HG03575 (cell line): ENCODE measurements around the gene PROSER2.

Experiments
- ATAC-seq: cut with Tn5 transposase; IDR thresholded peaks from one replicate; pipeline ENCODE4 v1.9.1; 2021; ENCODE audit not compliant: unreplicated experiment, insufficient number of reproducible peaks, low FRiP score; ENCODE audit errors: extremely low read depth

PROSER2 gene, protein sequence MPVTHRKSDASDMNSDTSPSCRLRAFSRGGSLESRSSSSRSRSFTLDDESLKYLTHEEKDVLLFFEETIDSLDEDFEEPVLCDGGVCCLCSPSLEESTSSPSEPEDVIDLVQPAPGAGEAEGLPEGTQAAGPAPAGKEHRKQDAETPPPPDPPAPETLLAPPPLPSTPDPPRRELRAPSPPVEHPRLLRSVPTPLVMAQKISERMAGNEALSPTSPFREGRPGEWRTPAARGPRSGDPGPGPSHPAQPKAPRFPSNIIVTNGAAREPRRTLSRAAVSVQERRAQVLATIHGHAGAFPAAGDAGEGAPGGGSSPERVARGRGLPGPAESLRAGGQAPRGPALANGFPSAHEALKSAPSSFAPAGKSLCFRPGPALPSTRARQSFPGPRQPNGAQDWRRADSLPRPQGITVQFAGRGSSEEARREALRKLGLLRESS

DNA sequence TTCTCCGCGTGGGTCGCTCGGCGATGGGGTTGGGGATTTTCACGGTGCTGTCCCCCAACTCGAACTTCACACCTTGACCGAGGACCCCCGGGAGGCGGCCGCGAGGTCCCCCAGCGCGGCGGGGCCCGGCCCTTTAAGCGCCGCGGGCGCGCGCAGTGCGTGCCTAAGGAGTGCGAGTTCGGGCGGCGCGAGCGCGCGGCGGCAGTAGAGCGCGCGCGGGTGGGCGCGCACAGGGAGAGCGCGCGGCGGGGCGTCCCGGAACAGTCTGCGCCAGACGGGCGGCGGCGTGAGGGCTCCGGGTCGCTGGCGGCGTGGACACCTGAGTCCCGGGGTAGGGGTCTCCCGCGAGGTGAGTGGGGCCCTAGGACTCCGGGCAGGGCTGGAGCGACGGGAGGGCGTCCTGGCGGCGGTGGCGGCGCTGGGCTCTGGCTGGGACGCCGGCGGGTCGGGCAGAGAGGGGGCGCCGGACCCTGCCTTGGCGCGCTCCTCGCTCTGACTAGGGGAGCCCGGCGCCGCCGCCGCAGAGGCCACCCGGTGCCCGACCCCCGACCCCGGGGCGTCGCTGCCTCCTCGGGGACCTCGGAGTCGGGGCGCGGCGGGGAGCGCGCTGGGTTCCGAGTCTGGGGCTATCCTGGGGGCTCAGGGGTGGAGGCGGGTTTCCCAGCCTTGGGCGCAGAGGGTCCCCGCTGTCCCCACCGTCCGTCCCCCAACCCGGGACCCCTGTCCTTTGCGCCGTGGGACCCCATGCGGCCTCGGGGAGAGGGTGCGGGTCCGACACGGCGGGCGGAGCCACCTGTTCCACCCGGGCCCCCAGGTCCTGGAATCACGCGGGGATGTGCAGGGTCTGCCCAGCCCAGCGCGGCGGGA is at the start of gene PROSER2:
PROSER2 (plus strand) TSS at position 235 of the 867 bp plus-strand sequence. CDS start 28,722 bp downstream, outside the sequence.
- no peak for ATAC-seq

DNA sequence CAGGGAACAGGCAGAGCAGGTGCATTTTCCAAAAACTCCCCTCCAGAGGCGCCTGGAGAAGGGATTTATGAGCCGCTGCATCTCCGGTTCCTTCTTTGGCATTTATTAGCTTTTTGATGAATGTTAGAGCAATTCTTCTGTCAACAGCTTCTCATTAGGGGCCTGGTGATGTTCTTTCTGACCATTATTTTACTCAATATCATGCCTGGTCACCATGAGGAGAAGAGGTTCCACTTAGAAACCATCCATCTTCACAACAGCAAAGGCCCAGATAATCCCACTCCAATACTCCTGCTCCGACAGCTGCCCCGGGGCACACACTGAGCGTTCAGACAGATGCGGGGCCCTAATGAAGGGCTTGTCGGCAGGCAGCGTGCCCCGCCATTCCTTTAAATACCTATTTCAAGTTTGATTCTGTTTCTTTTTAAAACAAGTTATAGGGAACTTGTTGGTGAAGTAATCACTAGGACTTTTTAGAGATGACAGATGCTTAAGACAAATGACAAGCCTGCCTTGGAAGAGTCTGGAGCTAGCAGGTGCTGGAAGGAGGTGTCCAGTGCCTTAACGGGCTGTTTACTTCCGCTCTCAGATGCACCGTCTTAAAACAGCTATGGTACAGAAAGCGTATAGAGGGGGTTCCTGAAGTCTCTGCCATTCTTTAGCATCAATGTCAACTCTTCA is 49.3 kb upstream of the PROSER2 start:
- no peak for ATAC-seq

DNA sequence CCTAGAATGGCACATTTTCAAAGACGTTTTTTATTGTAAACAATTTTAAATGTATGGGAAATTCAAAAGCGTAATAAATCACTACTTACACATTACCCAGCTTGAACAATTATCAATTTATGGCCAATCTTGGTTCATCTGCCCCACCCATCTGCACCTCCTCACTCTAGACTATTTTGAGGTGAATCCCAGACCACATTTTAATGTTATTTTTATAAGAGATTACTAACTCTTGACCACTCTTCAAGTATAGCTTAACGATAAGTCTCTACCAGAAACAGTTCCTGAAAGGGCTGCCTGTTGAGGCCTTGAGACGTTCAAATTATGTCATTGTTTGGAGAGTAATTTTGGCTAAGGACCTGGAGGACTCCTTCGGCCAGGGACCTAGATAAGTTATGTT is 47.7 kb upstream of the PROSER2 start:
- ATAC-seq = no peak

DNA sequence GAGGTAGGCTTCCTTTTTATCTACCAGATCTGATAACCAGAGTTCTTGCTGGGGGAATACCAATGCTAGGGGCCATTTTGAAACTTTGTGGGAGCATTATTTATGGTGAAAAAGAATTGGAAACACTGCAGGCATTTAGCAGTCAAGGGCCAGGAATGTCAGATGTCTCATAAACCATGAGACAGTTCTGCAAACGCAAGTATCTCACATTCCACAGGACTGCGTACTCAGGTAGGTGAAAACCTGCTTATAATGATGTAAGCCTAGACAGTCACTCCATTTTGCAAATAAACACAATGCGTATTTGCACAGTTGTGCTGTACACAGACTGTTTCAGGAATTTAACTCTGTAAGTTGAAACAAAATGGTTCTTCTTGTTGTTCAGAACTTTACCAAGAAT is 47.1 kb upstream of the PROSER2 start:
- no peak for ATAC-seq

DNA sequence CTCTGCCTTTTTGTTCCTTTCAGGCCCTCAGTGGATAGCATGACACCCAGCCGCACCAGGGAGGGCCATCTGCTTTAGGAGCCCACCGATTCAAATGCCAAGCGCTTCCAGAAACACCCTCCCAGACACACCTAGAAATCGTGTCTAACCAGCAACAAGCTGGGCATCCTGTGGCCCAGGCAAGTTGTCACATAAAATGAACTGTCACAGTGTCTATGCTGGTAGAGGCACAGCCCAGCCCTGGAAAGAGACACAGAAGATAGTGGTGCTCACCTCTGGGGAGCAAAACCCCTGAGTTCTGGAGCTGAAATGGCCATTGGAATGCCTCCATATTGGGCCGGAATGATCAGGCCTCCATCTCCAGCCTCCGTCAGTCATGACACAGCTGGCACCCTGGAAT is 42.0 kb upstream of the PROSER2 start:
- ATAC-seq = no peak

DNA sequence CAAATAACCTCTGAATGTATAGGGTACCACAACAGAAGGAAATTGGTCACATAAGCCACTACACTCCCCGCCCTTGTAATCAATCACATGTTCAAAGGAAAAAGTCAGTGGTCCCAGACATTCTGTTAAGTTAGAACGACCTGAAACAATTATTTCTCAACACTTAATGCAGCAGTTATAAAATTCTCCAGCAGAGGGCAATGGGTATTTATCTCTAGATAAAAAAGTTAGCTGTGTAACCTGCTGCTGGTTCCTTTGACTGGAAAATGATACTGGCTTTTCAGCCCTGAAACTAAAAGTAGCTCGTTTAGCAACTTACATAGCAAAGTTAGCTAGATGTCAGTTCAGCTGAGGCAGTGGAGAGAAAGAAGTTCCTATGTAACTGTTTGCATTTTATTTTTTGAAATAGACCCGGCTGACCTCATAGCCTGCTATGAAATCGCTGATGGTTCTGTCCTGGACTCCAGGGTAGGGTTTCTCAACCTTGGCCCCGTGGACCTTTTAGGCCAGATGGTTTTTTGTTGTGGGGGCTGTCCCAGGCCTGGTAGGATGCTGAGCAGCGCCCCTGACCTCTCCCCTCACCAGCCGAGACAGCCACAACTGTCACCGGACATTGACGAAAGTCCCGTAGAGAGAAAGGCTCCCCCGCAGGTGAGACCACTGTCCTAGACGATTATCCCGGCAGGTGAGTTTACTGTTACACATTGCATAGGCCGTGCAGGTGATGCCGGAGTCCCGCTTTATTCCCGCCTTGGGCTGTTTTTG is 40.2 kb upstream of the PROSER2 start:
- ATAC-seq = no peak

DNA sequence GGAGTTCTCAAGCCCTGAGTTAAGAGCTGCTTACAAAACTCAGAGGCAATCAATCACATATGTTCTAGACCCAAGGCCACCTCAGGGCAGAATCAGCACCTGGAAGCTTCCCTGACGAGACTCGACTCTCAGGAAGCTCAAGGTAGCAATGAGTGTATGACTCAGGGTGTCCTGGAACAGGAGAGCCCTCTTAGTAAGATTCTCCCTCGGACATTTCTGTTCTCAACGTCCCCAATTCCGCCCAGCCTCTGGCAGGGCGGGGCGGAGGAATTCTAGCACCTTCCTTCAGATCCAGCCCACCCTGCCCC is 39.6 kb upstream of the PROSER2 start:
- no peak for ATAC-seq

DNA sequence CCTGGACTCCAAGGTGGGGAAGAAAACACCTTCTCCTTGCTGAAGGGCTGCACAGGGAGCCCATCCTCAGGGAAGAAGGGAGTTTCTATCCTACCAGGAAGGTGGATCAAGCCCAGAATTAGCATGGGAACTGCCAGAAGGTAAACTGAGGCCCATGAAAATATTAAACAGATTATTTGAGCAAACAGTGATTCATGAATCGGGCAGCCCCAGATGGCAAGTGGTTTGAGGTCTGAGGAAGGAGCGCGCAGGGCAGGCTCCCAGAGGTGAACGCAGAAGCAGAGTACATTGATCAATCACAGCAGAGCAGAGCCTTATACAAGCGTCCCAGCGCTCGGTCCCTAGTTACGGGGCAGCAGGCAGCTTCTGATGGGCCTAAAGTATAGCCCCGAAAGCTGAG is 35.8 kb upstream of the PROSER2 start:
- no peak for ATAC-seq

DNA sequence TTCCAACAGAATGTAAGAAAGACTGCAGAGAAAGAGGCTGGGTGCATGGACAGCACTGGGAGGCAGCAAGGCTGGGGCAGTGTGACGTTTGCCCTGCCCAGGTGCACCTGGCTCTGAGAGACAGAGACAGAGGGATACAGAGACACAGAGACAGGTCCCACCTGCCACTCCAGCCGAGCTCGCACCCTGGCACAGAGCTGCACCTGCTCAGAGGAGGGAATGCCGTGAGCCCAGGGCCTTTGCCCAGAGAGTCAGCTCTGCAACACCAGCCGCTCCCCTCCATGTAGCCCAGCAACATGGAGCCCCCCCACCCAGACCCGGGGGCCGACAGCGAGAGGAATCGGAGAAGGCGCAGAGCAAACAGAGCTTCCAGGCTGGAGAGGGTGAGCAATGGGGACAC is 35.3 kb upstream of the PROSER2 start:
- ATAC-seq = no peak

DNA sequence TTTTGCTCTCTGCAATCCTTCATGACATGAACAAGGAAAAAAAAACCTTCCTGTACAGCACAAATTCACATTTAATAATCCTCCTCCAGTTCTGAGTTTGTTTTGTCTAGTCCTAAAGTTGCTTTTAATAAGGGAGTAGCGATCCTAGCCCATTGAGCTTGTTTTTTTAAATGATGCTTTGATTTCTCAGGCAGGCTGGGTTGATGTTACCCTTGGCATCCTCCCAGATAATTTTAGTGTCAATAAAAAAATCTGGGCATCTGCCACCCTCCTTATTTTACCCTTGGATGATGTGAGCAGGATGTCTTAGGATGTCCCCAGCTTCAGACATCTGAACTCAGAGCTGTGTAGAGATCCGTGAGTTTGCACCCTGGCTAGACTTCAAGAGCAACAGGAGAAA is 33.9 kb upstream of the PROSER2 start:
- ATAC-seq = no peak

DNA sequence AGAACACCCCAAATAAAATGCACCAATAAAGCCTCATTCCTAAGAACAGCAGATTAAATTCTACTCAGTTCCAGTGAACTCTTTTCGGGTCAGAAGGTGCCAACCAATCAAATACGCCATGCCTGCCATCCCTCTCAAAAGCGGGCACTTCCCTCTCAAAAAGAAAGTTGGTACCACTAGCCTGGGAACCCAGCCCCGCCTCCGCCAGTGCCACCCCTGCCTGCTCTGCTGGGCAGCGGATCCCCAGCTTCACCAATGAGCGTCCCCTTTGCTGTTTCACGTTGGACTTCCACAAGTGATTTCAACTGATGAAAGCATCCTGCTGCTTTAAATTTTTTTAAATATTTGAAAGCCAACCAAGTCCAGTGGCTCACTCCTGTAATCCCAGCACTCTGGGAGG is 33.2 kb upstream of the PROSER2 start:
- ATAC-seq = no peak

DNA sequence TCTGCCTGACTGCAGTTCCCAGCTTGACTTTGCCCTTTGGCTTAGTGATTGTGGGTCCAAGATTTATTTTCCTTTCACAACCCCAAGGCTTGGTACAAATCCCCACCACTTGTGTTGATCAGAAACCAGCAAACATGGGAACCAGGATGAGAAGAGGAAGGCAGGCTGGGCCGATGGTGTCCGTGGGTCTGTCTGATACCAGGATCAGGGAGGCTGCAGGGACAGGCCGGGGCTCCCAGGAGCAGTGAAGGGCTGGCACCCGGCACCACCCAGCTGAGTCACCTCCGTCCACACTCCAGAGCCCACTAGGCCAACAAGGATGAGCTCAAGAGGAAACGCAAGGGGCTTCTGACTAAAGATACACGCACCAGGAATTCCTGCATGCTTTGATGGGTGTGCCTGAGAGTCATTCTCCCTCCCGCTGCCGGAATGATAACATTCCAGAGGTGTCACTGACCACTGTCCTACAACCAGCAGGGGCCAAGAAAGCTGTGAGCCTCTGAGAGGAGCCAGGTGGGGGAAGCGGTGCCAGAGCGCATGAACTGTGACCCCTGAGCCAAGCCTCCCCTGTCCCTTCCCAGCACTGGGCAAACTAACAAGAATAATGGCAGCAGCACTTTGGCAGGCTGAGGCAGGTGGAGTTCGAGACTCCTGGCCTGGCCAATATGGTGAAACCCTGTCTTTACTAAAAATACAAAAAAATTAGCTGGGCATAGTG is 29.2 kb upstream of the PROSER2 start:
- no peak for ATAC-seq

DNA sequence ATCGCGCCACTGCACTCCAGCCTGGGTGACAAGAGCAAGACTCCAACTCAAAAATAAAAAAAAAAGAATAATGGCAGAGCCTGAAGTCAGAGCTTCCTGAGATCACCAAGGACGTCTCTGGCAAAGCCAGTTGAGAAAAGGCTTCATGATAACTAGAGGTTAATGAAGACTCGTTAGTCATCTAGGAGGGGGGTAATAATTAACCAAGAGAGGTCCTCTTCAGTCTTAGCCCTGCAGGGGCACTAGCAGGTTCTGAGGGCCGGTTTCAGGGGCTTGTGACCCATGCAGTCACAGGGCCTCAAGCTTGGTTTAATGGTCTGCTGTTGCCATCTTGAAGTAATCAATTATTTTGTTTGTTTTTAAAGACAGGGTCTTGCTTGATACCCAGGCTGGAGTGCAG is 28.6 kb upstream of the PROSER2 start:
- ATAC-seq = no peak

DNA sequence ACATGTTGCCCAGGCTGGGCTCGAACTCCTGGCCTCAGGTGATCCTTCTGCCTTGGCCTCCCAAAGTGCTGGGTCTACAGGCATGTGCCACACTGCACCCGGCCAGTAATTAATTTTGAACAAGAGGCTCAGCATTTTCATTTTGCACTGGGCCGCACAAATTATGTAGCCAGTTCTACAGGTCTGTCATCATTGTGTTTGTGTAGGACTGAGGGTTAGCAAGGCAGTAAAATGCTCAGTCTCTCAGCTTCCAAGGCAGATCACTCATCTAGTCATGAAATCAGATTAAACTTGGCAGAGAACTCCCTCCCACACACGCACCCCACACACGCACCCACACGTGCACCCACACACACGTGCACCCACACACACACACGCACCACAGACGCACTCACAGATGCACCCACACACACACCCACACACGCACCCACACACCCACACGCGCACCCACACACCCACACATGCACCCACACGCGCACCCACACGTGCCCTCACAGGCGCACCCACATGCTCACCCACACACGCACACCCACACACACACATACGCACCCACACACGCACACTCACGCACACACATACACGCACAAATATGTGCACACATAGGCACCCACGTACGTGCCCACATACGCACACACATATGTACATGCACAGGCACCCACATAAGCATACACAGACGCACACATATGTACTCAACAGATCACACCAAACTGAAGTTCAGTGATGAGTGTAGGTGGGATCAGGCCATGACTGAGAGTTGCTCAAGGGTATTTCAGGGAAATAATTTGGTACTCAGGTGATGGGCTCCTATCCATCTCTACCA is 27.8 kb upstream of the PROSER2 start:
- ATAC-seq = no peak

DNA sequence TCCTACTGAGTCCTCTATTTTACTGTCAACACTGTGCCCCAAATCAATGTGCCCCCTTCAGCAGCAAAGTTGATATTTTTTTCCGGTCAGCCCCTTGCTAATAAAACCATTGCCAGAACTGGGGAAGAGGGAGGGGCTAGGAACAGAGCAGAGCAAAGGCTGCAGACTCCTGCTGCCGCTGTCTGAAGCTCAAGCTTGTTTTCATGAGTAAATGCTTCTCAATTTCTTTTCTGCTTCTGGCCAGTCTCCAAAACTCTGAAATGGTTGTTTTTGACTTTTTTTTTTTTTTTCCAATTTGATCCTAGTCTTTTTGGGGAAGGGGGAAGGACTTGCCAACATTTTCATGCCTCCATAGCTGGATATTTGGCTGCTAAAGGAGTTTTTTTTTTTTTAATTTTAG is 26.7 kb upstream of the PROSER2 start:
- ATAC-seq = no peak

DNA sequence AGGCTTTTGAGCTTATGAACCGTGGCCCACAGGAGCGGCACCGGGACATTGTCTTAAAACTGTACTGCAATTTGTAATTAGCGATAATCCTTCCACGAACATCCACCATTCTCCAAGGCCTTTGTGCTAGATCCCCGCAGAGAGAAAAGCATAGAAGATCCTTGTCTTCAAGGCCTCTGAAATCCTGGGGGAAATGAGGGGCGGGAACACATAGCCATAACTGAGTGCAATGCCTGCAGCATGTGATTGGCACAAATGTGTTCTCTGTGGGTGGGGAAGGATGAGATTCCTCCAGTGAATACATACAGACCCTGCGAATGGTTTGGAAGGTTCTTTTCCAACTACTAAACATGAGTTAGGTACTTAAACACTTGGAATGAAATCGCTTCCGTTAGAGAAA is 25.9 kb upstream of the PROSER2 start:
- no peak for ATAC-seq

DNA sequence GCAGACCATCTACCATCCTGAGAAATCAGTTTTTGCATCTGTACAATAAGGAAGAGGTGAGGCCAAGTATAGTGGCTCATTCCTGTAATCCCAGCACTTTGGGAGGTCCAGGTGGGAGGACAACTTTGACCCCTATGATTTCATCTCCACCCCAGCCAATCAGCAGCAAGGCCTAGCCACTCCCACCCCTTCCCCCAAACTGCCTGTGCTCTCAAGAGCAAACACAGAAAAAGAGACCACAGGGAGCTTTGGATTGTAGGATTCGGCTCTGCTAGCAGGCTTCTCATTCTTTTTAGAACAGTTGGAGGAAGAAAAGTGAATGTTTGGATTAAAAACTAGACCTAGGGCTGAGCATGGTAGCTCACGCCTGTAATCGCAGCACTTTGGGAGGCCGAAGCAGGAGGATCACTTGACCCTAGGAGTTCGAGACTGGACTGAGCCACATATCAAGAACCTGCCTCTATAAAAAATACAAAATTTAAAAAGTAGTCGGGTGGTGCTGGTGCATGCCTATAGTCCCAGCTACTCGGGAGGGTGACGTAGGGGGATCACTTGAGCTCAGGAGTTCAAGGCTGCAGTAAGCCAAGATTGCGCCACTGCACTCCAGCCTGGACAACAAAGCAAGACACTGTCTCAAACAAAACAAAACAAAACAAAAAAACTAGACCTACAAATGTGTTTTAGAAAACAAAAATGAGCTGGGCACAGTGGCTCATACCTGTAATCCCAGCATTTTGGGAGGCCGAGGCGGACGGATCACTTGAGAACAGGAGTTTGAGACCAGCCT is 25.1 kb upstream of the PROSER2 start:
- no peak for ATAC-seq
